ENCODE results near the gene TANGO6.

TANGO6 gene

GRCh38 chr16:69131167-69131838 is 288.0 kb downstream of the TANGO6 start:
- H3K4me3 ChIP-seq (ENCODE audit: low read depth in 1 of 2, low read length in 2 of 2), result peak overlapping the region; percentile 56 to 95
- TF ChIP-seq EZH2 (IDR thresholded peaks at IDR 0.05; ENCODE audit: borderline replicate concordance, low read depth, low read length, severe bottlenecking) (no peak), CTCF (IDR thresholded peaks at IDR 0.05; ENCODE audit: borderline replicate concordance, extremely low read depth, low read length, poor library complexity, severe bottlenecking) (no peak)
- peak; percentile 33 for ATAC-seq (ENCODE audit: insufficient read depth, low read depth)
- peak overlapping the region; percentile 79 for H3K4me2 ChIP-seq (ENCODE audit: insufficient read depth, low read length)
- no peaks in the 10 kb centered on the region for H3K9me3 ChIP-seq (ENCODE audit: insufficient read depth, low read length, severe bottlenecking)
- peaks cover 39% of the 10 kb centered on the region for H4K20me1 ChIP-seq (ENCODE audit: insufficient read depth, low read length)
- H3K79me2 ChIP-seq (ENCODE audit: insufficient read depth, low read length), result peaks cover 96% of the 10 kb centered on the region
- H3K4me1 ChIP-seq (ENCODE audit: insufficient read depth, low read length), result peaks cover 40% of the 10 kb centered on the region
- no peaks in the 10 kb centered on the region for H3K27me3 ChIP-seq (ENCODE audit: insufficient read depth, low read length, poor library complexity)
- H3K9ac ChIP-seq (ENCODE audit: low read depth, low read length), result peak overlapping the region; percentile 81
- peak; percentile 69 for DNase-seq
- peak overlapping the region; percentile 75 for H2AFZ ChIP-seq (ENCODE audit: low read depth, low read length)
- H3K27ac ChIP-seq (ENCODE audit: low read length), result peak overlapping the region; percentile 95
- H3K36me3 ChIP-seq (ENCODE audit: insufficient read depth, low read length), result peaks cover 48% of the 10 kb centered on the region

GRCh38 chr16:69131839-69132423 is 288.6 kb downstream of the TANGO6 start:
- H3K9ac ChIP-seq (ENCODE audit: low read depth, low read length), result peak overlapping the region; percentile 81
- peak overlapping the region; percentile 95 for H3K27ac ChIP-seq (ENCODE audit: low read length)
- peak; percentile 92 for DNase-seq
- H3K4me2 ChIP-seq (ENCODE audit: insufficient read depth, low read length), result peak overlapping the region; percentile 94
- H3K27me3 ChIP-seq (ENCODE audit: insufficient read depth, low read length, poor library complexity), result no peaks in the 10 kb centered on the region
- H2AFZ ChIP-seq (ENCODE audit: low read depth, low read length), result peak overlapping the region; percentile 89
- H3K4me3 ChIP-seq (ENCODE audit: low read depth in 1 of 2, low read length in 2 of 2), result peak overlapping the region; percentile 56 to 95
- ATAC-seq (ENCODE audit: insufficient read depth, low read depth), result peak; percentile 71
- H3K79me2 ChIP-seq (ENCODE audit: insufficient read depth, low read length), result peaks cover 95% of the 10 kb centered on the region
- H3K36me3 ChIP-seq (ENCODE audit: insufficient read depth, low read length), result peaks cover 50% of the 10 kb centered on the region
- peaks cover 40% of the 10 kb centered on the region for H3K4me1 ChIP-seq (ENCODE audit: insufficient read depth, low read length)
- H3K9me3 ChIP-seq (ENCODE audit: insufficient read depth, low read length, severe bottlenecking), result no peaks in the 10 kb centered on the region
- H4K20me1 ChIP-seq (ENCODE audit: insufficient read depth, low read length), result peaks cover 34% of the 10 kb centered on the region
- no peak for TF ChIP-seq EZH2 (IDR thresholded peaks at IDR 0.05; ENCODE audit: borderline replicate concordance, low read depth, low read length, severe bottlenecking)
- no peak for TF ChIP-seq CTCF (IDR thresholded peaks at IDR 0.05; ENCODE audit: borderline replicate concordance, extremely low read depth, low read length, poor library complexity, severe bottlenecking)

GRCh38 chr16:69132424-69133252 is 289.3 kb downstream of the TANGO6 start, which contains the start of the genes CHTF8 and UTP4:
Gene CHTF8 (minus strand): TSS chr16:69132588. CDS start chr16:69121458, 11,130 bp downstream.
Gene UTP4 (plus strand): TSS chr16:69132649. CDS start chr16:69133460, 811 bp downstream.
- Histone ChIP-seq H3K9ac (ENCODE audit: low read depth, low read length) (peak within 1 kb of the TSS; percentile 81), H3K27ac (ENCODE audit: low read length) (peak within 1 kb of the TSS; percentile 95), H3K4me1 (ENCODE audit: insufficient read depth, low read length) (peaks cover 40% of the 10 kb centered on the region), H3K9me3 (ENCODE audit: insufficient read depth, low read length, severe bottlenecking) (no peaks in the 10 kb centered on the region), H3K79me2 (ENCODE audit: insufficient read depth, low read length) (peaks cover 97% of the 10 kb centered on the region), H2AFZ (ENCODE audit: low read depth, low read length) (peak within 1 kb of the TSS; percentile 89), H3K27me3 (ENCODE audit: insufficient read depth, low read length, poor library complexity) (no peaks in the 10 kb centered on the region), H3K4me2 (ENCODE audit: insufficient read depth, low read length) (peak within 1 kb of the TSS; percentile 94), H3K36me3 (ENCODE audit: insufficient read depth, low read length) (peaks cover 57% of the 10 kb centered on the region), H4K20me1 (ENCODE audit: insufficient read depth, low read length) (peaks cover 34% of the 10 kb centered on the region), H3K4me3 (ENCODE audit: low read depth in 1 of 2, low read length in 2 of 2) (peak within 1 kb of the TSS; percentile 95)
- ATAC-seq (ENCODE audit: insufficient read depth, low read depth) (peak; percentile 90), DNase-seq (peak; percentile 90)
- TF ChIP-seq CTCF (IDR thresholded peaks at IDR 0.05; ENCODE audit: borderline replicate concordance, extremely low read depth, low read length, poor library complexity, severe bottlenecking) (no peak), EZH2 (IDR thresholded peaks at IDR 0.05; ENCODE audit: borderline replicate concordance, low read depth, low read length, severe bottlenecking) (no peak)

Data from DND-41 (cell line).